ENCODE data around the gene SKOR1. TPM values are rescaled to one million over a fixed set of nuclear protein-coding genes. Genes with fewer than 3 reads are reported as not detected.
A peak's percentile ranks its signal among the peaks of the same experiment; 100 is the strongest.

Gene SKOR1
- total RNA-seq: under 1 TPM; 0.19 to 0.23 TPM

- peak within 1 kb of the TSS; percentile 50 for H3K27ac Mint-ChIP-seq
- peaks cover 10% of the 10 kb centered on the region for H3K36me3 Mint-ChIP-seq
- H3K4me3 Mint-ChIP-seq: peak within 1 kb of the TSS; percentile 53
- CTCF ChIA-PET: interaction anchor here (1.7 to 2.9 kb wide), 2 partner anchors 11 to 42 kb away, joined by 4 to 18 read pairs; no protein-coding TSS in a partner anchor
- H3K27me3 Mint-ChIP-seq: peaks cover 76% of the 10 kb centered on the region
- ATAC-seq (no peak), DNase-seq (no peak)
- peaks cover 29% of the 10 kb centered on the region for H3K4me1 Mint-ChIP-seq
- peaks cover 2% of the 10 kb centered on the region for H3K9me3 Mint-ChIP-seq (ENCODE audit: low read depth)
These were observed at the start of gene SKOR1 for GRCh38 chr15:67824976-67825880. TSS of gene SKOR1 (plus strand) at chr15:67825509. CDS start at chr15:67825603, 94 bp downstream.

- H3K9me3 Mint-ChIP-seq (ENCODE audit: low read depth): no peaks in the 10 kb centered on the region
- CTCF ChIA-PET: interaction anchor here (1.0 kb wide), 1 partner anchor 13 kb away, joined by 4 read pairs; no protein-coding TSS in a partner anchor
- DNase-seq (no peak), ATAC-seq (no peak)
- no peaks in the 10 kb centered on the region for H3K4me1 Mint-ChIP-seq
- no peaks in the 10 kb centered on the region for H3K27me3 Mint-ChIP-seq
- no peak overlapping the region for H3K27ac Mint-ChIP-seq
- no peaks in the 10 kb centered on the region for H3K36me3 Mint-ChIP-seq
- H3K4me3 Mint-ChIP-seq: no peak overlapping the region
These were observed 49.3 kb upstream of the SKOR1 start for GRCh38 chr15:67775998-67776397.

DNA sequence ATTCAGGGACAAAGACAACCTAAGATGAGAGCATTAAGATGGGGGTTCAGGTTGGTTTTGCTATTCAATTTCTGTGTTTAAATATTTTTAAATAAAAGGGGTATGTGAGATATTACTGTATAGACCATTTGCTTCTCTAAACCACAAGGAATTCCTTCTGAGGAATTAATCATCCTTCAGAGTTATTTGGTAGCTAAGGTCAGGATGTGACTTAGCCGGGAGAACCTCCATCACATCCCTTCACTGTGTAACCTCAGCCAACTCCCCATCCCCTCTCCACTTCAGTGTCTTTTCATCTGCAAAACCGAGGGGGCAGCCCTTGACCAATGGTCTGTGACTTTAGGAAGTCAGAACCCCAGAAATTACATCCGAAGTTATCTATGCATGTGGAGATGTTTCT is 48.7 kb upstream of the SKOR1 start:
- DNase-seq: no peak
- H3K36me3 Mint-ChIP-seq: no peaks in the 10 kb centered on the region
- H3K27me3 Mint-ChIP-seq: no peaks in the 10 kb centered on the region
- no peak for ATAC-seq
- H3K9me3 Mint-ChIP-seq (ENCODE audit: low read depth): no peaks in the 10 kb centered on the region
- no peak overlapping the region for H3K27ac Mint-ChIP-seq
- no peak overlapping the region for H3K4me3 Mint-ChIP-seq
- CTCF ChIA-PET: no interaction called here
- H3K4me1 Mint-ChIP-seq: no peaks in the 10 kb centered on the region

DNA sequence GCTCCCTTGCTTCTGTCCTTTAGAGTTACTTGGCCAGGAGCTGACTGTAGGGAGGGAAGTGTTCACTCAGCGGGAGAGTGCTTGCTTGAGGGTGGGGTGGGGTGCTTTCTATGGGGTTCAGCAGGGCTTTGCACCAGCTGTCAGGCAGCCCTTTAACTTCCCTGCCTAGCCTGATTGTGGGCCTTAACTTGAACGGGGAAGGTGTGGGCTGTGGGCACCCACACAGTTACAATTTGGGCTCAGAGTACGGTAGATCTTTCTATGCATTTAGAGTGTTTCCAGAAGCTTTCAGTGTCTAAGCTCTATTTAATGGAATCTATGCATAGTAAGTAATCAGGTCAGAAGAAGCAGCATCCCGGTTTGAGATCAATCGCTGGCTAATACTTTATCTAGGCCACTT is 48.2 kb upstream of the SKOR1 start:
- H3K27me3 Mint-ChIP-seq: no peaks in the 10 kb centered on the region
- DNase-seq (no peak), ATAC-seq (no peak)
- no peaks in the 10 kb centered on the region for H3K9me3 Mint-ChIP-seq (ENCODE audit: low read depth)
- no peaks in the 10 kb centered on the region for H3K4me1 Mint-ChIP-seq
- H3K27ac Mint-ChIP-seq: no peak overlapping the region
- no peaks in the 10 kb centered on the region for H3K36me3 Mint-ChIP-seq
- CTCF ChIA-PET: no interaction called here
- no peak overlapping the region for H3K4me3 Mint-ChIP-seq

- Mint-ChIP-seq H3K4me1 (peaks cover 2% of the 10 kb centered on the region), H3K27ac (no peak overlapping the region), H3K36me3 (no peaks in the 10 kb centered on the region), H3K9me3 (ENCODE audit: low read depth) (no peaks in the 10 kb centered on the region), H3K27me3 (no peaks in the 10 kb centered on the region), H3K4me3 (no peak overlapping the region)
- no peak for ATAC-seq
- CTCF ChIA-PET: no interaction called here
- DNase-seq: no peak
These were observed 47.5 kb upstream of the SKOR1 start for GRCh38 chr15:67777773-67778172.

GRCh38 chr15:67778968-67779548 is 46.3 kb upstream of the SKOR1 start:
- peaks cover 14% of the 10 kb centered on the region for H3K4me1 Mint-ChIP-seq
- no peak for ATAC-seq
- H3K36me3 Mint-ChIP-seq: peaks cover 3% of the 10 kb centered on the region
- no peaks in the 10 kb centered on the region for H3K9me3 Mint-ChIP-seq (ENCODE audit: low read depth)
- no peak overlapping the region for H3K4me3 Mint-ChIP-seq
- H3K27me3 Mint-ChIP-seq: no peaks in the 10 kb centered on the region
- CTCF ChIA-PET: no interaction called here
- no peak for DNase-seq
- no peak overlapping the region for H3K27ac Mint-ChIP-seq

DNA sequence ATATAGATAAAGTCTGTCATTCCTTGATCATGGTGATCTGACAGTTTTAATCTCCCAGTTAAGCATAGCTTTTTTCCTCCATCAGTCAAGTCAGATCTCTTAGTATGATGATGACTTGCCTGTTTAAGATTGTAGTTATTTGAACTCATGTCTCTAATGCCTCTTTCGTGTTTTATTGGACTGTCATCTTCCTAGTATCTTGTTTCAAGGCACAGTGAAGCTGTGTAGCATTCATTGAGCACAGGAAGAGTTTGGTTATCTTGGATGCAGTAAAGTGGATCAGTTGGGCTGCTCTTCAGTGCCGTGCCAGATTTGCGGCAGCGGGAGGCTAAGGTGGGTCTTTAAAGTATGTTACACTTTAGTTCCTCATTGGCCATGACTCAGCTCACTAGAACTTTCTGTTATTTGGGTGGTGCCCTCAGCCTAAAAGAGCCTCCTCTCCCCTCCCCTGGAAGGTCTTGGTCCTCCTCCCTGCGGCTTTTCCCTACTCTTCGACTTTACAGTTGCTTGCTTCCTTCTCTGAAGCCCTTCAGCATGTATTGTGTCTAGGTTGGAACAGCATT is 45.7 kb upstream of the SKOR1 start:
- ATAC-seq (no peak), DNase-seq (no peak)
- no peaks in the 10 kb centered on the region for H3K9me3 Mint-ChIP-seq (ENCODE audit: low read depth)
- CTCF ChIA-PET: no interaction called here
- no peak overlapping the region for H3K4me3 Mint-ChIP-seq
- peaks cover 3% of the 10 kb centered on the region for H3K36me3 Mint-ChIP-seq
- no peak overlapping the region for H3K27ac Mint-ChIP-seq
- H3K27me3 Mint-ChIP-seq: no peaks in the 10 kb centered on the region
- peaks cover 20% of the 10 kb centered on the region for H3K4me1 Mint-ChIP-seq

DNA sequence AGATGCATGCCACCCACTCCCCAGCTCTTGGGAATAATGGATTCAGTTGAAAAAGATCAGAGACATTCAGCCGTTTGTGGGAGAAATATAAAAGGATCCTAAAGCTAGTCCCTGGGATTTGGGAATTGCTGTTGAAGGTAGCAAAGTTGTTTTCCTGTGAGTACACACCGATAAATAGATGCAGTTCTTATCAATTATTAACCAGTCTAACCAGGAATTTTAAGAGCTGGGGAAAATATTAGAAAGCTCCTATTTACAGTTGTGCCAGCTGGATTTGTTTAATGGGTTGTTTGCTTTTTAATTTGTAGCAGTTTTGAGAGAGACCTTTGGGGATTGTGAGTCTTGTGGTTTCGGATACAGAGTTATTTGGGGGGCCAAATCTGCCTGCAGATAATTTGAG is 44.2 kb upstream of the SKOR1 start:
- ATAC-seq (no peak), DNase-seq (no peak)
- peaks cover 3% of the 10 kb centered on the region for H3K36me3 Mint-ChIP-seq
- CTCF ChIA-PET: interaction anchor here (1.2 kb wide), 1 partner anchor 10 kb away, joined by 4 read pairs; no protein-coding TSS in a partner anchor
- H3K4me1 Mint-ChIP-seq: peaks cover 22% of the 10 kb centered on the region
- no peak overlapping the region for H3K4me3 Mint-ChIP-seq
- no peak overlapping the region for H3K27ac Mint-ChIP-seq
- no peaks in the 10 kb centered on the region for H3K9me3 Mint-ChIP-seq (ENCODE audit: low read depth)
- no peaks in the 10 kb centered on the region for H3K27me3 Mint-ChIP-seq

- ATAC-seq (no peak), DNase-seq (no peak)
- Mint-ChIP-seq H3K27ac (no peak overlapping the region), H3K4me3 (no peak overlapping the region), H3K9me3 (ENCODE audit: low read depth) (no peaks in the 10 kb centered on the region), H3K4me1 (peaks cover 22% of the 10 kb centered on the region), H3K36me3 (peaks cover 3% of the 10 kb centered on the region), H3K27me3 (no peaks in the 10 kb centered on the region)
- CTCF ChIA-PET: interaction anchor here (1.0 to 1.6 kb wide), 2 partner anchors 54 to 280 kb away, joined by 3 to 4 read pairs; no protein-coding TSS in a partner anchor
These were observed 43.2 kb upstream of the SKOR1 start for GRCh38 chr15:67781907-67782690.

DNA sequence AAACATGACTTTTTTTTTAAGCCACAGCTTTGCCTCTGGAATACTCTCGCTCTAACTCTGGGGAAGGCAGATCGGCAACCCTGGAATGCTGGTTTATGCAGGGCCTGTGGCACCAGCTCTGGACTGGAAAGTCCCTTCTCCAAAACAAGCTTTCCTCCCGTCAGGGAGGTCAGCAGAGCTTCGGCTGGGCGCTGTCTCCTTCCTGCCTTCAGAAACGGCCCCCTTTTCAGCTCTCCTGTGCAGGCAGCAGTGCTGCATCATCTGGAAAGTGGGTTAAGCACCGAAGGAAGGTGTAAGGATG is 42.7 kb upstream of the SKOR1 start:
- Mint-ChIP-seq H3K27me3 (no peaks in the 10 kb centered on the region), H3K4me1 (peaks cover 22% of the 10 kb centered on the region), H3K4me3 (no peak overlapping the region), H3K9me3 (ENCODE audit: low read depth) (no peaks in the 10 kb centered on the region), H3K36me3 (peaks cover 3% of the 10 kb centered on the region), H3K27ac (no peak overlapping the region)
- ATAC-seq (no peak), DNase-seq (no peak)
- CTCF ChIA-PET: interaction anchor here (1.0 to 1.6 kb wide), 3 partner anchors 42 to 281 kb away, joined by 3 to 4 read pairs (median 4); partner anchors contain the start of gene SKOR1

- Mint-ChIP-seq H3K36me3 (peaks cover 3% of the 10 kb centered on the region), H3K27ac (peak overlapping the region; percentile 57), H3K4me1 (peaks cover 22% of the 10 kb centered on the region), H3K27me3 (no peaks in the 10 kb centered on the region), H3K9me3 (ENCODE audit: low read depth) (no peaks in the 10 kb centered on the region), H3K4me3 (no peak overlapping the region)
- CTCF ChIA-PET: interaction anchor here (1.0 to 1.6 kb wide), 5 partner anchors 41 to 282 kb away, joined by 3 to 10 read pairs (median 4); partner anchors contain the start of gene SKOR1
- DNase-seq (peak; percentile 79), ATAC-seq (peak; percentile 92)
These were observed 42.0 kb upstream of the SKOR1 start for GRCh38 chr15:67783303-67783702.

DNA sequence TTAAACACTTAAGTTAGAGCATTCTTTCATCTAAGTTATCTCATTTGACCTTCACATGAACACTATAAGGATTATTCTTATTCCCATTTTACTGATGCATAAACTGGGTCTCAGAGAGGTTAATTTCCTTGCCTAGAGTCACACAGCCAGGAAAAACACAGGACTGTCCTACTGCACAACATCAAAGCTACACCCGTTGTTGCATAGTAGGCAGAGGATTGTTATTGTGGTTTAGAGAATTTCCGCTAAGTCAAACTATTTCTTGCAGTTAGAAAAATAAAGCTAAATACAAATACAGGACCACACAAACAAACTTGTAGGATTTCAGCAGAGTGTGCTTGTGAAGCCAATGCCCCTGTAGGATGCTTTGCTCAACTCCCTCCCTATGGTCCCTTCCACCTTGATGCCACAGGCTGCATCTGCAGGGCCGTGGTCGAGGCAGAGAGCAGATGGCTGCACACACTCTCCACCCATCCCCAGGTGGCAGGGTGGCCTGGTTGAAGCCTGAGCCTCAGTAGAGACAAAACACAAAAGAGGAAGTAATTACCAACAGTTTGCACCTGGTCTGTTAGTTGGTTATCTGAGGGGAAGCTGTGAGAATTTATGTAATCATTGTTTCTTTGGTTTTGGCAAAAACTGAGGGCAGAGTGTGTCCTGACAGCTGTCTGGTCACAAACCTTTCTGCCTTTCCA is 41.1 kb upstream of the SKOR1 start:
- H3K9me3 Mint-ChIP-seq (ENCODE audit: low read depth): no peaks in the 10 kb centered on the region
- H3K36me3 Mint-ChIP-seq: peaks cover 3% of the 10 kb centered on the region
- no peaks in the 10 kb centered on the region for H3K27me3 Mint-ChIP-seq
- no peak for DNase-seq
- no peak for ATAC-seq
- CTCF ChIA-PET: interaction anchor here (0.9 to 1.6 kb wide), 4 partner anchors 9 to 53 kb away, joined by 3 to 10 read pairs (median 4); no protein-coding TSS in a partner anchor
- no peak overlapping the region for H3K4me3 Mint-ChIP-seq
- peaks cover 22% of the 10 kb centered on the region for H3K4me1 Mint-ChIP-seq
- peak overlapping the region; percentile 48 for H3K27ac Mint-ChIP-seq

Data from activated CD8-positive, alpha-beta memory T cell treated with anti-CD3 and anti-CD28 coated beads, Interleukin-2, amount 10 ng/mL, durations not matched to agents 7 days and 5 days (primary cell).